Brain microvascular endothelial cell (primary cell): Measurements from ENCODE around the gene VSIG10L.

Experiments
- DNase-seq: peaks from one replicate; pipeline ENCODE4 v3.0.0-alpha.2; 2020
- H3K27ac ChIP-seq: fragments of 250-450 bp; sonication (Bioruptor Pico); 2 replicates; pipeline ENCODE4 v1.5.1; 2020; ENCODE audit warnings: mild to moderate bottlenecking, moderate library complexity
- H3K27me3 ChIP-seq: fragments of 250-450 bp; sonication (Bioruptor Pico); replicated peaks from 2 replicates; pipeline ENCODE4 v1.5.1; 2020; ENCODE audit warnings: mild to moderate bottlenecking
- H3K36me3 ChIP-seq: fragments of 250-450 bp; sonication (Bioruptor Pico); replicated peaks from 2 replicates; pipeline ENCODE4 v1.5.1; 2020; ENCODE audit warnings: mild to moderate bottlenecking
- H3K4me3 ChIP-seq: 2 replicates; pipeline ENCODE4 v1.5.1; 2011; ENCODE audit warnings: low read depth, mild to moderate bottlenecking, control low read depth, low read length, moderate library complexity
- in situ Hi-C: cut with HindIII; loops from 2 replicates; pipeline ENCODE4 v1.10.0; 2017; ENCODE audit warnings: low sequenced_read_pairs, low pct_ligation_motif_present
- TF ChIP-seq, protein P1 (sequence below): IDR thresholded peaks from 2 replicates; pipeline ENCODE4 v1.5.1; 2011; ENCODE audit warnings: low read depth, mild to moderate bottlenecking, moderate library complexity, low read length, control low read depth, inconsistent platforms; ENCODE audit errors: missing control alignments

The VSIG10L gene

DNA sequence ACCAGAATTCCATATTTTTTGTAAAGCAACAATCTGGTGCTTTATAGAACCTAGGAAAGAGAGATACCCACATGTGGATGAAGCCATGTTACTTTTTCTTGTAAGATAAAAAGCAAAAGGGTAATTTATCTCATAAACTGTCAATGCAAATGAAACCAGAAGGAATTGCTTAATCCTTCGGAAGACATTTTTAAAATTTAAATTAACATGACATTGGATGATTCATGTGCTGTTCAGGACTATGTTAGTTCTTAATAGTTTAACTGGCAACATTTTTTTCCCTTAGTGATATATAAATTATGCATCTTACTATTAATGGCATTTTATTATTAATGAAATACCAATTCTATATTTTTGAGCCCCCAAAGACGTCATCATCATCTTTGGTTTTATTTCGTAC is 56.3 kb downstream of the VSIG10L start:
- in situ Hi-C loops: no loop called here
- H3K4me3 ChIP-seq: no peak overlapping the region
- no peaks in the 10 kb centered on the region for H3K27me3 ChIP-seq
- no peak overlapping the region for H3K27ac ChIP-seq
- DNase-seq: no peak
- TF ChIP-seq, protein P1, sequence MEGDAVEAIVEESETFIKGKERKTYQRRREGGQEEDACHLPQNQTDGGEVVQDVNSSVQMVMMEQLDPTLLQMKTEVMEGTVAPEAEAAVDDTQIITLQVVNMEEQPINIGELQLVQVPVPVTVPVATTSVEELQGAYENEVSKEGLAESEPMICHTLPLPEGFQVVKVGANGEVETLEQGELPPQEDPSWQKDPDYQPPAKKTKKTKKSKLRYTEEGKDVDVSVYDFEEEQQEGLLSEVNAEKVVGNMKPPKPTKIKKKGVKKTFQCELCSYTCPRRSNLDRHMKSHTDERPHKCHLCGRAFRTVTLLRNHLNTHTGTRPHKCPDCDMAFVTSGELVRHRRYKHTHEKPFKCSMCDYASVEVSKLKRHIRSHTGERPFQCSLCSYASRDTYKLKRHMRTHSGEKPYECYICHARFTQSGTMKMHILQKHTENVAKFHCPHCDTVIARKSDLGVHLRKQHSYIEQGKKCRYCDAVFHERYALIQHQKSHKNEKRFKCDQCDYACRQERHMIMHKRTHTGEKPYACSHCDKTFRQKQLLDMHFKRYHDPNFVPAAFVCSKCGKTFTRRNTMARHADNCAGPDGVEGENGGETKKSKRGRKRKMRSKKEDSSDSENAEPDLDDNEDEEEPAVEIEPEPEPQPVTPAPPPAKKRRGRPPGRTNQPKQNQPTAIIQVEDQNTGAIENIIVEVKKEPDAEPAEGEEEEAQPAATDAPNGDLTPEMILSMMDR: no peak
- H3K36me3 ChIP-seq: no peaks in the 10 kb centered on the region

- in situ Hi-C loops: no loop called here
- H3K27me3 ChIP-seq: no peaks in the 10 kb centered on the region
- TF ChIP-seq, protein P1: no peak
- H3K27ac ChIP-seq: no peak overlapping the region
- DNase-seq: no peak
- no peak overlapping the region for H3K4me3 ChIP-seq
- H3K36me3 ChIP-seq: no peaks in the 10 kb centered on the region
Observed at GRCh38 chr19:51282335-51282734, 59.6 kb downstream of the VSIG10L start.
